Endothelial cell of umbilical vein (primary cell): ENCODE results near the gene WASL. TPM values are rescaled to one million over a fixed set of nuclear protein-coding genes. Genes with fewer than 3 reads are reported as not detected.
"Not testable (repeated sequence)": the region's sequence is repeated elsewhere in the genome, so short reads cannot be mapped to it uniquely, and the experiment has no call there.

Experiments used
- BruUV-seq: library from RNA; stranded (reverse); fragments of 400-500 nt; replicated peaks from 2 replicates; lab custom pipeline; 2021; lab: Mats Ljungman, UMichigan
- CTCF ChIA-PET: fragments of 300-600, 350-600 bp; sonication (Branson Sonifier 250); formaldehyde crosslinking; loops from one replicate; lab custom pipeline; 2021; ENCODE audit warnings: antibody characterized with exemption, inconsistent platforms; lab: Charles Lee
- POLR2A ChIA-PET: fragments of 300-600, 350-600 bp; sonication (Branson Sonifier 250); formaldehyde crosslinking; loops from one replicate; lab custom pipeline; 2021; ENCODE audit warnings: antibody characterized with exemption, inconsistent platforms; lab: Charles Lee
- DNase-seq: peaks from one replicate; pipeline ENCODE4 v3.0.0-alpha.2; 2011; ENCODE audit warnings: low read depth, low spot score
- FAIRE-seq: peaks from 2 replicates; lab custom pipeline; 2011; peaks lifted over from hg19 to GRCh38; lab: Jason Lieb, UNC
- H2AFZ ChIP-seq: 2 replicates; pipeline ENCODE4 v1.6.0; 2012; ENCODE audit warnings: low read depth, low read length, control low read depth, inconsistent platforms
- H3K27ac ChIP-seq: 2 replicates; pipeline ENCODE4 v1.5.1; 2011; ENCODE audit warnings: low read depth, mild to moderate bottlenecking, control low read depth, low read length, moderate library complexity; ENCODE audit not compliant: insufficient read depth
- H3K27me3 ChIP-seq, 2 experiments: 2 replicates each; pipeline versions ENCODE4 v1.6.0 to v1.6.1; 2011; ENCODE audit warnings: low read length in 2 of 2, mixed read lengths in 1 of 2; ENCODE audit not compliant: control insufficient read depth in 2 of 2, insufficient read depth in 2 of 2
- H3K36me3 ChIP-seq, 2 experiments: 2 replicates in 1 of 2; 3 replicates in 1 of 2; pipeline ENCODE4 v1.5.1; 2011; ENCODE audit warnings: low read length in 2 of 2, mild to moderate bottlenecking in 1 of 2, moderate library complexity in 1 of 2; ENCODE audit not compliant: control insufficient read depth in 2 of 2, insufficient read depth in 2 of 2; ENCODE audit errors: extremely low read depth in 1 of 2
- H3K4me1 ChIP-seq: 3 replicates; pipeline ENCODE4 v1.5.1; 2011; ENCODE audit warnings: mild to moderate bottlenecking, low read length; ENCODE audit not compliant: control insufficient read depth, insufficient read depth; ENCODE audit errors: extremely low read depth
- H3K4me2 ChIP-seq: 2 replicates; pipeline ENCODE4 v1.6.1; 2011; ENCODE audit warnings: low read length, control low read depth, mixed read lengths; ENCODE audit not compliant: insufficient read depth
- H3K4me3 ChIP-seq, 3 experiments: fragments of 200-600 bp in 1 of 3; sonication (generic), shearing (Covaris generic) in 1 of 3; replicated peaks in 1 of 3; 2 replicates each; pipeline ENCODE4 v1.5.1; 2011 to 2016; ENCODE audit warnings: control low read depth in 3 of 3, low read length in 3 of 3, mild to moderate bottlenecking in 2 of 3, inconsistent platforms in 1 of 3, low read depth in 1 of 3, moderate library complexity in 1 of 3; ENCODE audit not compliant: insufficient read depth in 1 of 3
- H3K79me2 ChIP-seq: 2 replicates; pipeline ENCODE4 v1.6.0; 2012; ENCODE audit warnings: low read length, inconsistent platforms; ENCODE audit not compliant: control insufficient read depth, insufficient read depth
- H3K9ac ChIP-seq: replicated peaks from 2 replicates; pipeline ENCODE3; 2011; ENCODE audit warnings: low read length, control low read depth; ENCODE audit not compliant: insufficient read depth; ENCODE audit errors: extremely low read depth
- H3K9me1 ChIP-seq: replicated peaks from 3 replicates; pipeline ENCODE4 v1.6.0; 2011; ENCODE audit warnings: mild to moderate bottlenecking, low read length; ENCODE audit not compliant: control insufficient read depth, insufficient read depth; ENCODE audit errors: extremely low read depth
- H3K9me3 ChIP-seq: replicated peaks from 2 replicates; pipeline ENCODE4 v1.5.1; 2012; ENCODE audit warnings: low read length, inconsistent platforms; ENCODE audit not compliant: control insufficient read depth, insufficient read depth
- H4K20me1 ChIP-seq: replicated peaks from 2 replicates; pipeline ENCODE3; 2011; ENCODE audit warnings: mild to moderate bottlenecking, low read length; ENCODE audit not compliant: control insufficient read depth, insufficient read depth; ENCODE audit errors: extremely low read depth
- CTCF ChIP-seq, 2 donors: IDR thresholded peaks; 1 replicate in 1 of 2; 2 replicates in 1 of 2; pipeline ENCODE4 v1.5.1; 2011; ENCODE audit warnings: low read length in 2 of 2, mild to moderate bottlenecking in 2 of 2, moderate library complexity in 2 of 2, control low read depth in 1 of 2, inconsistent platforms in 1 of 2, low read depth in 1 of 2; ENCODE audit not compliant: insufficient read depth in 1 of 2; ENCODE audit errors: extremely low read depth in 1 of 2
- EZH2 ChIP-seq: IDR thresholded peaks from 2 replicates; pipeline ENCODE4 v1.6.1; 2012; ENCODE audit warnings: borderline replicate concordance, low read depth, mild to moderate bottlenecking, moderate library complexity, low read length, inconsistent platforms; ENCODE audit not compliant: severe bottlenecking
- FOS ChIP-seq: IDR thresholded peaks from 2 replicates; pipeline ENCODE4 v1.6.1; 2011; ENCODE audit warnings: mild to moderate bottlenecking, low read length, moderate library complexity, borderline replicate concordance; ENCODE audit not compliant: insufficient read depth
- GATA2 ChIP-seq: IDR thresholded peaks from 2 replicates; pipeline ENCODE4 v1.7.0; 2011; ENCODE audit warnings: low read depth, mild to moderate bottlenecking, moderate library complexity, mixed read lengths, low read length; ENCODE audit not compliant: insufficient read length, insufficient read depth
- JUN ChIP-seq: IDR thresholded peaks from 2 replicates; pipeline ENCODE4 v1.6.1; 2011; ENCODE audit warnings: borderline replicate concordance, low read depth; ENCODE audit not compliant: insufficient read length, insufficient read depth
- MAX ChIP-seq: IDR thresholded peaks from 2 replicates; pipeline ENCODE4 v1.6.1; 2011; ENCODE audit not compliant: insufficient read depth, insufficient read length
- MYC ChIP-seq: IDR thresholded peaks from one replicate; pipeline ENCODE4 v1.6.1; 2011; ENCODE audit warnings: mild to moderate bottlenecking, low read depth, low read length
- POLR2A ChIP-seq: IDR thresholded peaks from 2 replicates; pipeline ENCODE4 v1.6.1; 2012; ENCODE audit warnings: low read depth, mild to moderate bottlenecking, control low read depth, low read length
- POLR2AphosphoS5 ChIP-seq: IDR thresholded peaks from 2 replicates; pipeline ENCODE4 v1.6.1; 2012; ENCODE audit warnings: low read depth, mild to moderate bottlenecking, control low read depth, low read length, moderate library complexity; ENCODE audit not compliant: insufficient read depth
- dilution Hi-C: fragments of 300-500 bp; cut with MboI; formaldehyde crosslinking; loops from one replicate; pipeline ENCODE4 v1.15.0; 2019; ENCODE audit warnings: low sequenced_read_pairs; ENCODE audit not compliant: extremely low pct_ligation_motif_present
- intact Hi-C: fragments of 100-400 bp; cut with micrococcal nuclease; formaldehyde crosslinking; loops from one replicate; pipeline ENCODE4 v1.10.0; 2022
- polyA plus RNA-seq, 4 experiments: library from polyadenylated mRNA; depleted of rRNA in 3 of 4; stranded (reverse) in 3 of 4; unstranded in 1 of 4; fragments of >200 nt; gene quantifications; 2 replicates each; pipeline versions ENCODE4 v1.2.1 to v1.2.3, GENCODE V29; 2011 to 2012; ENCODE audit warnings: missing spikeins in 1 of 4
- total RNA-seq: library from RNA; stranded (reverse); gene quantifications from 2 replicates; pipeline ENCODE4 v1.2.3, GENCODE V29; 2021

The WASL gene
- total and polyA plus RNA-seq, 2 donors (not counting 3 experiments of a cell fraction or from before 2014, with no cell fraction given) = 5.2 to 24.0 TPM

GRCh38 chr7:123723913-123724312, 24.9 kb downstream of the WASL start:
- H3K9me1 ChIP-seq = no peaks in the 10 kb centered on the region
- peaks cover 8% of the 10 kb centered on the region for H4K20me1 ChIP-seq
- H3K4me2 ChIP-seq = no peak overlapping the region
- no peak overlapping the region for H2AFZ ChIP-seq
- intact Hi-C loops (no loop called here), dilution Hi-C loops (no loop called here)
- peaks cover 77% of the 10 kb centered on the region for H3K79me2 ChIP-seq
- peaks cover 15% of the 10 kb centered on the region for H3K4me1 ChIP-seq
- no peaks in the 10 kb centered on the region for H3K9me3 ChIP-seq
- no peak overlapping the region for H3K4me3 ChIP-seq
- no peak for TF ChIP-seq EZH2
- no peak for TF ChIP-seq POLR2AphosphoS5
- TF ChIP-seq JUN = no peak
- no peak for TF ChIP-seq CTCF (IDR thresholded peaks at IDR 0.05; ENCODE audit: extremely low read depth in 1 of 2, insufficient read depth in 1 of 2, low read depth in 1 of 2, low read length in 2 of 2)
- TF ChIP-seq POLR2A = no peak
- no peak for TF ChIP-seq FOS
- TF ChIP-seq MYC = no peak
- no peak for TF ChIP-seq MAX
- TF ChIP-seq GATA2 = no peak
- ChIA-PET POLR2A (no interaction called here), CTCF (interaction anchor here (1.2 to 1.6 kb wide), 2 partner anchors 17 to 22 kb away, joined by 3 to 4 read pairs; no protein-coding TSS in a partner anchor)
- no peaks in the 10 kb centered on the region for H3K27me3 ChIP-seq
- FAIRE-seq (no peak), DNase-seq (no peak)
- no TSS peak for BruUV-seq
- H3K9ac ChIP-seq = no peak overlapping the region
- no peaks in the 10 kb centered on the region for H3K36me3 ChIP-seq
- no peak overlapping the region for H3K27ac ChIP-seq

- H3K4me1 ChIP-seq, H3K4me2 ChIP-seq, H3K27ac ChIP-seq, BruUV-seq, POLR2A ChIA-PET, H3K9me3 ChIP-seq, H4K20me1 ChIP-seq, CTCF ChIA-PET, DNase-seq, H3K36me3 ChIP-seq, H3K27me3 ChIP-seq, H2AFZ ChIP-seq, H3K9ac ChIP-seq, H3K9me1 ChIP-seq, dilution Hi-C loops, FAIRE-seq, H3K4me3 ChIP-seq: not testable (repeated sequence)
- intact Hi-C loops = loop anchor here (2.0 kb wide), 1 partner anchor 16 kb away; no protein-coding TSS in a partner anchor
- H3K79me2 ChIP-seq = peaks cover 55% of the 10 kb centered on the region
Observed at GRCh38 chr7:123720527-123720926, 28.3 kb downstream of the WASL start.
